CMK (cell line): ENCODE results near the gene ETV1.
"Not testable (repeated sequence)": the region's sequence is repeated elsewhere in the genome, so short reads cannot be mapped to it uniquely, and the experiment has no call there.

Experiments used
- DNase-seq: peaks from one replicate; pipeline ENCODE4 v3.0.0-alpha.2; 2010; ENCODE audit warnings: low read depth

ETV1 gene

DNA sequence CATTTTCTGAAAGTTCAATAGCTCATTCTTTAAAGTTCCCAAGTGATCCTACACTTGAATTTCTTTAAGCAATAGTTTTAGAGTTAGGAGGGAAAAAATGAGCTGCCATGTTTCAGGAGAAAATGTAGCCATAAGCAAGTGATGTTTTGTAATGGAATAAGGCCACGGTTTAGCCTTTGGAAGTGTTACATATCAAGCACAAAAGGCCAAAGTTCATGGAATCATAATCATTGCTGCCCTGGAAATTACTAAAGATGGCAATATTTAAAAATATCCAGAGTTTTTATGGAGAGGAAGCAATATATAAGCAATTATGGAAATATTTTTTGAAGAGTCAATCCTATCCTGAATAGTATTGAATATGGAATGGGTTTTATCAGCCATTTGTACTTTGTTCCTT lies 68.4 kb downstream of the ETV1 start:
- no peak for DNase-seq

DNA sequence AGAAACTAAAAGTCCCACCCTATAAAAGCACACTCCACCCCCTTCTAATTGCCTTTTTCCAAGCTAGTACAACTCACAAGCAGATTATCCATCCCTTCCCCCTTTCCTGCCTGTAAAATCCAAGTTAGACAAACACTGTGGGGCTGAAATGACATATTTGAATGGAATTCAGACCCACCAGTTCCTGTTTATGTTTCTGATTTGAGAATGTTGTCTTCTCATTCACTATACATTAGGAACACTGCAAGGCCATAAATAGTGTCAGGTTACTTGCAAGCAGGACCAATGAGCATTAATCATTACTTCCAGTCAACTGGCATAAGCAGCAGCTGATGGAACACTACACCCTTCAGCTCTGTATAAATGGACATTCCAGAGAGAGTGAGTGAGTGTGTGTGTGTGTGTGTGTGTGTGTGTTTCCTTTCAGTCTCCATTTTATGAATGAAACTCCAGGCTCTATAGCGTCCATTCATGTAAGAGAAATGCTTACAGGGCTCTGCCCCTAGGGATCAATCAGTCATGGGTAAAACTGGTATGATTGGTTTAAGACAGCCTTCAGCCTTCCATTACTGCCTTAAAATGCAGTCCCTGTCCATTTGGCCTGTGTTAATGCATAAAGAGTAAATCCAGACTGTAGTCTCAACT lies 69.3 kb downstream of the ETV1 start:
- no peak for DNase-seq

DNA sequence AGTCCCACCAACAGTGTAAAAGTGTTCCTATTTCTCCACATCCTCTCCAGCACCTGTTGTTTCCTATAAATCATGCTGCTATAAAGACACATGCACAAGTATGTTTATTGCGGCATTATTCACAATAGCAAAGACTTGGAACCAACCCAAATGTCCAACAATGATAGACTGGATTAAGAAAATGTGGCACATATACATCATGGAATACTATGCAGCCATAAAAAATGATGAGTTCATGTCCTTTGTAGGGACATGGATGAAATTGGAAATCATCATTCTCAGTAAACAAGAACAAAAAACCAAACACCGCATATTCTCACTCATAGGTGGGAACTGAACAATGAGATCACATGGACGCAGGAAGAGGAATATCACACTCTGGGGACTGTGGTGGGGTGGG lies 71.1 kb downstream of the ETV1 start:
- not testable (repeated sequence) for DNase-seq

DNA sequence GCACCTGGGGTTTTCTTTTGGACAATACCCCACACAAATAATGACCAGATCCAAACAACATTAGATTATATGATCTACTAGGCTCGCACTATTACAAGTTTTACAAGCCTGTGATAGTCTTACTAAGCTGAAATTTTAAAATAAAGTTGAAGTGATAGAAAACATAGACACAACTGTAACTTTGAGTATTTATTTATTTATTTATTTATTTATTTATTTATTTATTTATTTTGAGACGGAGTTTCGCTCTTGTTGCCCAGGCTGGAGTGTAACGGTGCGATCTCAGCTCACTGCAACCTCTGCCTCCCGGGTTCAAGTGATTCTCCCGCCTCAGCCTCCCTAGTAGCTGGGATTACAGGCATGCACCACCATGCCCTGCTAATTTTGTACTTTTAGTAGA lies 72.4 kb downstream of the ETV1 start:
- DNase-seq, result not testable (repeated sequence)

DNA sequence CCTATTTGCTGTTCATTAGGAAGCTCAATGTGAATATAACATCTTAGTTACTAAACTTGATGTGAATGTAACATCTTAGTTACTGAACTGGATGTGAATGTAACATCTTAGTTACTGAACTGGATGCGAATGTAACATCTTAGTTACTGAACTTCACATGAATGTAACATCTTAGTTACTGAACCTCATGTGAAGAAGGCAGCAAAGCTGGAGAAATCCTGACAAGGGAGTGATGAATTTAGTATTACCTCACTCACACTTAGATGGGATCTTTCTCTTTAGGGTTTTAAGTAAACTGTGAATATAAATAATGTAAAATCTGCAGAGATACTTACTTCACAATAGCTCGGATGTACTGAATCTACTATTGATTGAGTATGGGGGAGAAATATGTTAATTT lies 73.6 kb downstream of the ETV1 start:
- no peak for DNase-seq

DNA sequence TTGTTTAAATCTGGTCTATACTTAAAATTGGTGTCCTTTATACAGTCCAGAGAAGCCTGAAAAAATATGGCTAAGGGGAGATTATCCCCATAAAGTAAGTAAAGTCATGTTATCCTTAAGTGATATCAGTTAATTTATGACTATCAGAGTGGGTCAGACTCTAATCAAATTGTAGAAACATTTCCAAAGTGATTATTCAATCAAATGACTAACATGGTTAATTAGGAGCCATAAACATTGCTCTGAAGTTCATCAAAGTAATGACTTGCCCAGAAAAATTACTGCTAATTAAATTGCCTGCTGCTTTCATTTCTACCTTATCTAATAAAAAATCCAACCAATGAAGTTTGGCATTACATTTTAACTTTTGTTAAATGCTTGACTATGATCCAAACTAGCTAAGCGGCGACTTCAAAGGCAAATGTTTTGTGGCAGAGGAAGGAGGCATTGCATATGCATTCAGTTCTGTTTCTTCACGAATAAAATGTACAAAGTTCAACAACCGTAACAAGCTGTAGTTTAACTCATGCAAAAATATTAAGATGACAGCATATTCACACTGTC lies 76.7 kb downstream of the ETV1 start:
- DNase-seq, result no peak

DNA sequence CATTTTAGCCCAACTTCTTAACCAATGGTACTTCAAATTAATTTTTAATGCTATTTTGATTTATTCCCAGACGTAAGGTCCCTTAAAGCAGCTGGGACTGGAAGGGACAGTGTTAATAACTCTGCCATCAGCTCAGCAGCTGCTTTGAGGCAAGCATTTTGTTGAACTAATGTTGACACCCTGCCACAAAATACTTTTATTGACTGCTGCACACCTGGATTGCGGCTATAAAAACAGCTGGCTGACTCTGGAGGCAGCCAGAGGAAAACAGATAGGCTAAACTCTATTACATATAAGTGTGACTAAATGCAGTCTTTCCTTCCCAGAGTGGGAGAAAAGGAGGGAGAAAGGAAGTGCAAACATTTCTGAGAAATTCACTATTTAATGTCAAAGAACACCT lies 77.6 kb downstream of the ETV1 start:
- no peak for DNase-seq

DNA sequence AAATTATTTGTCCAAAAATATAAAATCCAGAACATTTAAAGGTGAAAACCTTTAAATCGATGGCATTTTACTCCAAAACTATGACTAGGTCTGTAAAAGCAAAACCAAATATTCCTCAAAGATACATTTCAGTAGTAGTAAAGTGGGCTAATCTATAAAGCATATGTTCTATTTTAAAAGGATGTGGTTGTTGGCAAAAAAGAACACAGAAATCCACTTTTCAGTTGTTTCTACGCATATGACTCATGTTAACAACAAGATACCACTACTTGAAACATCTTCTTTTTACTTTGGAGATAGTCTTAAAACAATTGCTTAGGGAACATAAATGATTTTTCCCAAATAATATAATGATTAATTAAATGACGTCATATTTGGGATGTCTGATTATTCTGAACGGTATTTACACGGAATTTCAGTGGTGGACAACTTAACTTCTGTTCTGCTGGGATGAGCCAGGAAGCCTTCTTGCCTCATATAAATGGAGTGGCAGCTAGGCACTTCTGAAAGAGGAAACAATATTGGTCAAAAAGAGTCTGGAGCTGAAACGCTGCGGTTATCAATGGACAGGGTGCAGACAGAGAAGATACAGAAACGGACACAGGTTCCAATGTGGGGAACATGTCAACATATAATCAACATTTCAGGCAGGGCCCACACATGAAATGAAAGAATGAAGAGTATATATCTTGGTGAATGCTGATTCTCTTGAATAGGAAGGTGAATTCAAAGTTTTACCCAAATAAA lies 78.5 kb downstream of the ETV1 start:
- DNase-seq, result no peak

DNA sequence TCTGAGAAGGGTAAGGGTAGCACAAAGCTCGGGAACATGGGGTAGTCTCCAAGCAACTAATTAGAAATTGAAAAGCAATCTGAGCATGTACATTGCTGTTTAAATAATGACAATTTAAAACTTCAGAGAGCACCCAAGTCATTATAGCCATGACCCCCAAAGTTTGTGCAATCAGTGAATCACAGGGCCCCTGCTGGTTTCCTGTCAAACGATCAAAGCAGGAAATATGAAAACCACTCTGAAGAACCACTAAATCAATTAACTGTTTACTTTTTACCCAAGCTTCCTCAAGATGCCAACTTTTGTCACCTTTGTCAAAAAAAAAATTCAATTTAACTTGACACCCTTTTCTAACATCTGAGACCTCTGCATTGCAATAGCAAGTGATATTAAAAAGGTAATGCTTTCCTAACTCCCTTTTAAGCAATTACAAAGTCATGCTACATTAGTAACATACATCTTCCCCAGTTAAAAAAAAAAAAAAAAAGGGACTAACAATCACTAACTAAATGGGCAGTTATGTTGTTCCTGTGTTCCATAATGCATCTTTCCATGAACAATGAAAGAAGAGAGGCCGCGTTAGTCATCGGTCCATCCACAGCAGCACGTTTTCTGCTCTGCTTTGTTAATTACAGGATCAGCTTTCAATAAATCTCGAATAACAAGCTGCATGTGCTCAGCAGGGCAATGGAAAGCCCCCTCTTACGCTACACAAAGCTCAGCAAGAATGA lies 80.6 kb downstream of the ETV1 start:
- no peak for DNase-seq

DNA sequence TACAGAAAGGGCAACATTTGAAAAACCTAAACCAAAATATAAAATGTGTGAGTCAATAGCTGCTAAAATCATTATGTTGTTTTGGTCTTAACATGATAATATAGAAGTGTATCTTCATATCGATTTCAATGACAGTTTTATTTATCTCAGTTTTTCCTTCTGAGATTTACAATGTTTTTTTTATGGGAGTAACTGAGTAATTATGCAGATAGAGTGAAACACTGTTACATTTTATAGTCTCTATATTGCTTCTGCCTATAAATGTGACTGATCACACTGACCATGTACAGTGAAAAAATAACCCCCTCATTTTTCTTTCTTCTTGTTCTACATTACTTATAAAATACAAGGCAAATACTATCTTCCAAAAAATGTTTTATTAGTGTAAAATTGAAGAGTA lies 81.6 kb downstream of the ETV1 start:
- no peak for DNase-seq

DNA sequence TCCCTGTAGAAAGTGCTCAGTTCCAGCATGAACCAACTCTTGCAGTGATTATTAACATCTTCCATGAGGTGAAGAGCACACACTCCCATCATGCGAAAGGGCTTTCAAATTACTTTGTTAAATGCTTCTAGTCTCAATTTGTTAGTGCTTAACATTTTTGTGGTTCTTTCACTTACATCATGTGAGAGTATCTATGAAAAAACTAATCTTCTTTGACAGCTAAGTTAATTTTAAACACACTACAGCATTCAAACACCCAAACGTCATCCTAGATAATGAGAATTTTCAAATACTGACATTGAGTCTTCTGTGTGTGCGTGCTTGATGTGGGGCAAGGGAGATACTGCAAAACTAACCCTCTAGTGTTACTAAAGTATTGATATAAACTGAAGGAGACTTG lies 84.8 kb downstream of the ETV1 start:
- DNase-seq, result no peak

DNA sequence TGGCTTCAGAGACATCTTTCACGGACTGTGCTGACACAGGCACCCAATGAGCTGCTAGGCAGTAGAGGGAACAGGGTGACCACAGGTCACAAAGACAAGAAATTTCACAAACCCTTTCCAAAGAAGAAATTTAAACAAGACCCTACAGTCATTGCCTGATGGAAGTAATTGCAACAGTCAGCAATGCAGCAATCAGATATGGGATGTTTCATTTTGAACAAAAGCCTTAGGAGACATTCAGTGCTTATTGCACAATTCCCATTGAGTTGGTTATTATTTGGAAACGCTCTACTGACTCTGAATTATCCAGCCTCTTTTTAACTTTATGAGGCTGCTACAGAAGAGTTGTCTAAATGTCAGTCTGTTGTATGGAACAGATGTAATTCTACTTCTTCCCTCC lies 85.5 kb downstream of the ETV1 start:
- no peak for DNase-seq

DNA sequence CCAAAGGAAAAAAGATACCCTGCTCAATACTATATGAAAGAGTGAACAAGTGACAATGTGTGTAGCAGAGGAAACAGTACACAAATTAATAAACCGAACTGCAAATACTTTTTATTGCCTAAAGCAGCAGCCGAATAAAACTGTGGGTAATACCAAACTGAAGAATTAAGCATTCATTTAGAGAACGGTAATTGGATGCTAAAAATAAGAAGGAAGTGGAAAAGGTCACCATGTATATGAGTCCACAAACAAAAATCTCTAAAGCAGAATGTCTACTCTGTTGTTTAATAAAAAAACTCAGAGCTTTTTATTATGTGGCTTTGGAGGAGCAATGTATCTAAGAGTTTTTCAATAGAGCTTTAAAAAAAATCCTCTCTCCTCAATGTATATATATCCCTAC lies 87.9 kb downstream of the ETV1 start:
- DNase-seq, result no peak

DNA sequence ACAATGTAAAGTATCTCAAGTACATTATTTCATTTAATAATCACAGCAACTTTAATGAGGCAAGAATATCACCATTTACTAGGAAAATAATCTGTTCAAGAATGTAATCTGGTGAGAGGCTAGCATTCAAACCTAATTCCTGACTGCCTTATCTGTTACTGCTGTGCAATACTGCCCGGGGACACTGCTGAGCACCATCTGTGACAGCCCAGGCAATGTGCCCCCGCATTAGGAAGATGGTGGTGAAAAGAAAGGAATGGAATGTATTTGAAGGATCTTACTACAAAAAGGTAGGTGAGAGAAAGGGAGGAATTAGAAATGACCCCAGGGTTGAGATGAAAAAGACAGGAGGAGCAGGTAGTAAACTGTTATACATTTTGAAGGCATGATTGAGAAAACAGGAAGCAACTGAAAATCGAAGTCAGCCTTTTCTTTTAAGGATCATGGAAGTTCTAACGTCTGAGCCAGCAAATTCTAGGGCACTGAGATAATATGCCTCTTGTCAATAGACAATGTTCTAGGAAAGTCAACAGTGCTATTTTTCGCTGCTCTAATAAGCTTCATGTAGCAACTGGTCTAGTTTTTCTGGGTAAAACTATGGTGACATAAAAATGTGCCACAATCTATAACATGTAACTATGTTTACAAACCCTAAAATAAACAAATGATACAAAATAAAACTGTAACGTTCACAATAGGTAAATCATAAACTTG lies 90.4 kb downstream of the ETV1 start:
- DNase-seq, result no peak

DNA sequence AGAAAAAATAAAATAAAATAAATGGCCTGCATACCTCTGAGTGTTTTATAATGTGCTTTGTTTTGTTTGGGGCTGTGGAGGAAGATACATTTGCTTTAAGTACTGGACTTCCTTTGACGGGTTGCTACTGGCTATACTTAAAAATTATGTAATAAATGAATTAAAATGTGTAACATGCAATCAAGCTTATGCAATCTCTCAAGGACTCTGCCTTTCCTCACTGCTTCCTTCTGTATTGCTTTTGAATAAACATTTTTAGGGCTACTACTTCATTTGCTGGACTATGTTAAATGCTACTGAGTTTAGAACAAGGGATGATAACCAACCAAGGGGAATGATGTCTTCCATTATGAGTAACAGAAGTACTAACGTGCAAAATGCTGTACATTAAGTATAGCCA lies 91.6 kb downstream of the ETV1 start:
- DNase-seq, result no peak

DNA sequence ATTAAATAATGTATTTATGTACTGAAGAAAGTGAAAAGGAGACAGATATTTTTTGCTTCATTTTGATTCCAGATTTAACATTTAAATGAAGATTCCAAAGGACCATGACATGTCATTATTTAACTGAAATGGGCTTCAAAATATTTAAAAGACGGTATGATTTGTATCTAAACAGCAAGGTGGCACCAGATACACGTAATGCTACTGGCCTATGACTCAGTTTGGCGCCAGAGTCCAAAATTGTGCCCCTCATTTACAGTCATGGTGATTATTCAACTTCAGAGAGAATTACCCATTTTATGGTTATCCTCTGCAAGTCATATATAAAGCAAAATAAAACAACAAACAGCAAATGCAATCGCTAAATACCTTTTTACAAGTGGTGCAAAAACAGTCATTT lies 94.5 kb downstream of the ETV1 start:
- DNase-seq, result no peak

DNA sequence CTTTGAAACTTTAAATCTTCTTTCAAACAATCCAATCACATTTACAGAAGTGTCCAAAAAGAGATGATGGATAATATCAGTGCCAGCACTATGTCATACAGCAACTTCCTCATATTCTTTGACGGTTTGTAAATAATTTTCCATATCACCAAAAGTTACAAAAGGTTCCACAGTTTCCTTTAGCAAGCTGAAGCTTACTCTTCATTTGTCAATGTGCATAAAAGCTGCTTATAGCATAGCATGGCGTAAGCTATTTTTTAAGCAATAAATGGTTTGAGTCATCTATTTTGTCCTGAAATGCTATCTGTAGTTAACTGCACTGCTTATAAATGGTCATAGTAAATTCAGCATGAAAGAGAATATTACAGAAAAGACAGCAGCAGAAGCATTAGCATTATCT lies 95.1 kb downstream of the ETV1 start:
- no peak for DNase-seq

DNA sequence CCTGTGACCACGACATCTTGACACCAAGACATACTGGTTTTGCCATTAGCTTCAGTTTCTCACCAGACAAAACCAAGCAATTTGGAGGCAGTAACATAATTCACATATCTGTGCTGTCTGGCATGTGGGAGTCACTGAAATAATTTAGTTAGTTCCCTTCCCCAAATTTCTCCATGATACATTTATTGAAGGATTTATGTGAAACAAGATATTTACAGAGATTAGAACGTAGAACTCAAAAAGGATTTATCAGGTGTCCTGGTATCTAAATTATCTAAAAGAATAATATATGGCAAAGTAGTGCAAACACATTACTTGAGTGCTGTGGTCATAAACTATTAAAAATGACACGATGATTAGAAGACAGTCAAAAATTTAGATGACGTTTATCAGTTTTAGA lies 98.7 kb downstream of the ETV1 start:
- no peak for DNase-seq

DNA sequence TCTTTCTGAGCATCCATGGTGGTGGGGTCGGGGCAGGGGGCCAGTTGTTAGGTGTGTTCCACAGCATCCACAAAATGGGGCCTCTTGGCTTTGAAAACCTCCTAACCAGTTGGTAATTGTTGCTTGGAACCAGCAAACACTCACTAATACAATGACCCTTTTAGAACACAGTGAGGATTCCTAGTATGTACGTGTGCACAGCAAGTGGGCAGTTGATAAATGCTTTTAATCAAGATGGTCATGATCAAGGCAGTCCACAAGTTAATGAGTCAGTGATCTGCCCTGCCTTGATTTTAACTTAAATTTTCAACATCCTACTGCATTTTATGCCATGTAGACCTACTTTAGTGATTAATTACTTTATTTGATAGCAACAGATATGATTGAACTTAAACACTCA lies 103.1 kb downstream of the ETV1 start:
- no peak for DNase-seq

DNA sequence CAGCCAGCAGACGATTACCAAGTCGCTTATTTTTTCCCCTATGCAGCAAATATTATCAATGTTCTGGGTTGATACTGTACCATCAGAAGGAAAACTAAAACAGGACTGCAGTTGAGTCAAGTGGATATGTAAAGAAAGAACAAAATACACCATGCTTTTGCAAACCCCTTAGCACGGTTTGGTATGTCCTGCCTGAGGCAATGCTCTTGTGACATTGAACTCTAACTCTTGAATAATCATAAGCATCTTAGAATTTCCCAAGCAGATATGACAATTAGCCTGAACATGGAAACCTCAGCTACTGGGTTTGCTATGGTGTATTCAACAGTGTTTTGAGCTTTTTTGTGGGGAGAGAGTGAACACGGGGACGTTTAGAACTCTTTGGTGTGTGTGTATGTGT lies 107.4 kb downstream of the ETV1 start:
- no peak for DNase-seq

DNA sequence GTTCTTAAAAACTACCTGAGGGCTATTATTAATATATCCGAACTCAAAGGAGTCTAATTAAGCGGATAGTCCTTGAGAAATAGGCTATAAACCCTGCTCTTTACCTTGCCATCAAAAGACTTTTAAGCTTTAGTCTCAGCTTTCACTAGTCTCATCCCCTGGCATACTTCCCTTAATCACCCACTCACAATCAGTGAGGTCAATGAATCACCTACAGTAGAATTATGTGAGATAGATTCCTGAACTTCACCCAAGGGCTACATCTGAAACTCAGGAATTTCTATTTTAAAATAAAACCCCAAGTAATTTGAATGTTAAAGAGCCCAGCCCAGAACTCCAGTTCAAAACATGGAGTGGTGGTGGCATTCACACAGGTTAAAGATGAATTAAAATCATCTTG lies 108.7 kb downstream of the ETV1 start:
- DNase-seq, result no peak

DNA sequence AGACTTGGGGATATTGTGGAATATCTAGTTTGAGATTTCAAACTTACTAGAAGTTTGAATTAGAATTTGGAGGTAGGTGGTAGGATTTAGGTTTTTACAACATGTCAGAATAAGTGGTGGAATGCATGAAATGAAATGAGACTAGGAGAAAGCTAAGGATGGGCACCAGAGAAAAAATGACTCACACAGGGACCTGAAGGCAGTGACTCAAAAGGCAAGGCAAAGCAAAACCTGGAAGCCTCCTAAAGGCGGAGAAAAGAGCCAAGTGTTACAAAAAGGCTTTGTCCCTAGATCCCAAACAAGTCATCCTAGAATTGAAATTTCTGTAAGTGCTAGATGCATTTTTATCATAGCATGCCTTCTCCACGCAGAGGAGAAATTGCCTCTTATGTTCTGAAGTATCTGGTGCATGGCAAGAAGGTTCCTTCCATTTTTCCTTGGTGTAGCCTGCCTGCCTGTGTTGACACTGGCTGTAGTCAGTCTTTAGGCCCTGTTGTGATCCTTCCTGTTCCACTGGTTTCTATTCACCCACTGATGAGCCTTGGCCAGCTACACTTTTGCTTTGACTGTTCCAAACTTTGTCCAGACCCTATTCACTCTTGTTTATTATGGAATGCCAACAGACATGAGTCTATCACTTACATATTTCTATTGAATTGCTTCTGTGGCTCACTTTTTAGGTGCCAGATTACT lies 109.3 kb downstream of the ETV1 start:
- no peak for DNase-seq
